ENCODE results near the gene KCTD17. TPM values are rescaled to one million over a fixed set of nuclear protein-coding genes. Genes with fewer than 3 reads are reported as not detected.

KCTD17 gene
- total RNA-seq, 1 donor from 2014 or later: 42.2 TPM

GRCh38 chr22:37021710-37022482 is 29.6 kb upstream of the KCTD17 start:
- no peaks in the 10 kb centered on the region for H3K27me3 Mint-ChIP-seq (ENCODE audit: low read depth)
- peak; percentile 70 for TF ChIP-seq CTCF (IDR thresholded peaks at IDR 0.05; ENCODE audit: unreplicated experiment)
- no peaks in the 10 kb centered on the region for H3K9me3 Mint-ChIP-seq
- DNase-seq (ENCODE audit: low spot score in 2 of 2, unreplicated experiment in 2 of 2): no peak
- no peak overlapping the region for H3K27ac Mint-ChIP-seq
- peaks cover 16% of the 10 kb centered on the region for H3K36me3 Mint-ChIP-seq
- H3K4me1 Mint-ChIP-seq: peaks cover 26% of the 10 kb centered on the region
- peak overlapping the region; percentile 60 for H3K4me3 Mint-ChIP-seq

GRCh38 chr22:37022483-37023337 is 28.8 kb upstream of the KCTD17 start:
- no peak for DNase-seq (ENCODE audit: low spot score in 2 of 2, unreplicated experiment in 2 of 2)
- peaks cover 23% of the 10 kb centered on the region for H3K4me1 Mint-ChIP-seq
- no peak overlapping the region for H3K4me3 Mint-ChIP-seq

GRCh38 chr22:37023743-37024338 is 27.7 kb upstream of the KCTD17 start:
- no peak for DNase-seq (ENCODE audit: low spot score in 2 of 2, unreplicated experiment in 2 of 2)
- no peak overlapping the region for H3K27ac Mint-ChIP-seq
- peaks cover 21% of the 10 kb centered on the region for H3K36me3 Mint-ChIP-seq
- no peak overlapping the region for H3K4me3 Mint-ChIP-seq
- H3K9me3 Mint-ChIP-seq: no peaks in the 10 kb centered on the region
- peaks cover 18% of the 10 kb centered on the region for H3K4me1 Mint-ChIP-seq
- TF ChIP-seq CTCF (IDR thresholded peaks at IDR 0.05; ENCODE audit: unreplicated experiment): no peak
- H3K27me3 Mint-ChIP-seq (ENCODE audit: low read depth): no peaks in the 10 kb centered on the region

More at GRCh38 chr22:37022483-37023337, 28.8 kb upstream of the KCTD17 start:
- no peak for TF ChIP-seq CTCF (IDR thresholded peaks at IDR 0.05; ENCODE audit: unreplicated experiment)
- H3K27ac Mint-ChIP-seq: no peak overlapping the region
- H3K27me3 Mint-ChIP-seq (ENCODE audit: low read depth): no peaks in the 10 kb centered on the region
- H3K36me3 Mint-ChIP-seq: peaks cover 19% of the 10 kb centered on the region
- no peaks in the 10 kb centered on the region for H3K9me3 Mint-ChIP-seq

GRCh38 chr22:37024339-37025157 is 27.0 kb upstream of the KCTD17 start:
- Mint-ChIP-seq H3K27ac (no peak overlapping the region), H3K4me3 (no peak overlapping the region), H3K36me3 (peaks cover 21% of the 10 kb centered on the region), H3K27me3 (ENCODE audit: low read depth) (no peaks in the 10 kb centered on the region), H3K9me3 (no peaks in the 10 kb centered on the region), H3K4me1 (peaks cover 18% of the 10 kb centered on the region)
- TF ChIP-seq CTCF (IDR thresholded peaks at IDR 0.05; ENCODE audit: unreplicated experiment): no peak
- no peak for DNase-seq (ENCODE audit: low spot score in 2 of 2, unreplicated experiment in 2 of 2)

- peaks cover 10% of the 10 kb centered on the region for H3K4me1 Mint-ChIP-seq
- H3K27me3 Mint-ChIP-seq (ENCODE audit: low read depth): no peaks in the 10 kb centered on the region
- DNase-seq (ENCODE audit: low spot score in 2 of 2, unreplicated experiment in 2 of 2): no peak
- H3K9me3 Mint-ChIP-seq: no peaks in the 10 kb centered on the region
- TF ChIP-seq CTCF (IDR thresholded peaks at IDR 0.05; ENCODE audit: unreplicated experiment): no peak
- H3K27ac Mint-ChIP-seq: no peak overlapping the region
- peaks cover 21% of the 10 kb centered on the region for H3K36me3 Mint-ChIP-seq
- no peak overlapping the region for H3K4me3 Mint-ChIP-seq
These were observed 26.0 kb upstream of the KCTD17 start for GRCh38 chr22:37025500-37026070.

All from mesothelial cell of epicardium (in vitro differentiated cells).